Heart right ventricle (tissue), 16 donors: ENCODE data around the gene TMEM245. TPM values are rescaled to one million over a fixed set of nuclear protein-coding genes. Genes with fewer than 3 reads are reported as not detected.
A peak's percentile ranks its signal among the peaks of the same experiment; 100 is the strongest.

Experiments used
- ATAC-seq, 8 donors: fragments of 200-7000 bp; cut with Tn5 transposase; one replicate each; pipeline ENCODE4 v1.9.1; 2020; ENCODE audit warnings: mild to moderate bottlenecking in 8 of 8, moderate library complexity in 8 of 8, moderate number of reproducible peaks in 1 of 8
- DNase-seq, 2 donors: peaks; one replicate each; pipeline ENCODE4 v3.0.0-alpha.2; 2020
- H3K27ac ChIP-seq, 10 donors: fragments of 200-600 bp; sonication (generic) in 2 of 10; one replicate each; pipeline versions ENCODE4 v1.5.0 to v1.8.0; 2020 to 2022; ENCODE audit warnings: mild to moderate bottlenecking in 3 of 10
- H3K27me3 ChIP-seq, 7 donors: fragments of 200-600 bp; one replicate each; pipeline ENCODE4 v1.8.0; 2021 to 2022; ENCODE audit warnings: mild to moderate bottlenecking in 2 of 7
- H3K36me3 ChIP-seq, 9 donors: fragments of 200-600 bp; sonication (generic) in 1 of 9; one replicate each; pipeline versions ENCODE4 v1.5.0 to v1.8.0; 2020 to 2022; ENCODE audit warnings: mild to moderate bottlenecking in 2 of 9
- H3K4me1 ChIP-seq, 9 donors: fragments of 200-600 bp; sonication (generic) in 1 of 9; one replicate each; pipeline versions ENCODE4 v1.5.0 to v1.8.0; 2020 to 2022; ENCODE audit warnings: mild to moderate bottlenecking in 4 of 9
- H3K4me3 ChIP-seq, 10 donors: fragments of 200-600 bp; sonication (generic) in 2 of 10; one replicate each; pipeline versions ENCODE4 v1.5.0 to v1.8.0; 2020 to 2022; ENCODE audit warnings: mild to moderate bottlenecking in 7 of 10, moderate library complexity in 2 of 10
- H3K9me3 ChIP-seq, 11 donors: fragments of 200-600 bp in 10 of 11; sonication (generic) in 2 of 11; one replicate each; pipeline versions ENCODE4 v1.5.0 to v1.8.0; 2013 to 2022; ENCODE audit warnings: mild to moderate bottlenecking in 2 of 11, control low read depth in 1 of 11, moderate library complexity in 1 of 11
- CTCF ChIP-seq, 9 donors: fragments of 200-600 bp; sonication (generic) in 2 of 9; IDR thresholded peaks; one replicate each; pipeline versions ENCODE4 v1.5.0 to v1.8.0; 2021 to 2022; ENCODE audit warnings: antibody characterized with exemption in 9 of 9, mild to moderate bottlenecking in 5 of 9, moderate library complexity in 1 of 9
- WGBS, 2 donors: extraction: QIAGEN DNeasy Blood & Tissue Kit; methylation state at CpG; one replicate each; pipeline ENCODE4 v1.1.7; 2013; ENCODE audit warnings: inconsistent platforms in 1 of 2; 5-methylcytosine and 5-hydroxymethylcytosine counted together
- intact Hi-C, 10 donors: fragments of 100-400 bp; cut with DNase I; formaldehyde crosslinking; loops; one replicate each; pipeline versions ENCODE4 v1.11.1 to v1.14.2; 2022
- polyA plus RNA-seq, 2 donors: library from polyadenylated mRNA; stranded (reverse); fragments of 200-250 nt; gene quantifications; one replicate each; pipeline ENCODE4 v1.2.3, GENCODE V29; 2013
- total RNA-seq, 10 donors: library from RNA; stranded (reverse); fragmentation: NEBNext Ultra II Directional in 3 of 10; extraction: Animal tissue kit (Norgen Biotek cat#: 25700) in 3 of 10; gene quantifications; one replicate each; pipeline versions ENCODE4 v1.2.1 to v1.2.4, GENCODE V29; 2021 to 2023
- donor health status: Arrhythmogenic right ventricular cardiomyopathy.
- donor health status: ischemic (EF 13 %, LVEDD 7.1; RV severe dilation, severe dysfunction).
- donor health status: healthy with polysubstance abuse.
- donor health status: DM: no; HTN: yes; CAD: no.
- donor health status: DM: no; HTN: no; CAD: no.
- donor health status: ischemic (EF 25% LVEDD 6.9; RV normal size, moderate dysfunction).
- donor health status: ischemic (EF 25% LVEDD 5.7; RV mildly dilated, moderate dysfunction).
- donor health status: healthy.
- donor health status: DM: yes; HTN: yes; CAD: no.
- donor health status: Ischemic cardiomyopathy.
- donor health status: ischemic (EF 35%, LVEDD 5.7; RV mildly dilated, moderate dysfunction).
- donor health status: nonischemic (EF 11% LVEDD 7.7; RV severe dilation, severe dysfunction).
- donor health status: DM: yes; HTN: yes; CAD: no.
- donor health status: PGD.
- donor health status: ischemic (EF 29% LVEDD 5.4; RV normal size, mild dysfunction).
- donor health status: nonischemic (EF 23%, LVEDD 6.1; RV moderate dilation, normal function).

Gene TMEM245
- total and polyA plus RNA-seq, 12 donors: 17.0 to 152 (median 96.2) TPM

- no peak for ATAC-seq
These were observed 1.6 kb upstream of the TMEM245 start for GRCh38 chr9:109121232-109121796.

GRCh38 chr9:109120204-109120789, 550 bp upstream of the TMEM245 start:
- Histone ChIP-seq H3K27me3 (no peaks in the 10 kb centered on the region), H3K4me3 (peak overlapping the region in 2 of 10 donors; percentile 94 to 95), H3K27ac (no peak overlapping the region), H3K36me3 (no peaks in the 10 kb centered on the region), H3K9me3 (no peaks in the 10 kb centered on the region), H3K4me1 (peaks cover 0 to 44% (median 38%) of the 10 kb centered on the region in 9 donors)
- ATAC-seq (no peak), DNase-seq (no peak)
- TF ChIP-seq CTCF (IDR thresholded peaks at IDR 0.05): no peak
- WGBS, 2 donors: 35% methylated on average over 13 of the region's 13 CpGs
- intact Hi-C loops: no loop called here

More at GRCh38 chr9:109121232-109121796, 1.6 kb upstream of the TMEM245 start:
- Histone ChIP-seq H3K36me3 (no peaks in the 10 kb centered on the region), H3K27ac (no peak overlapping the region), H3K4me3 (no peak overlapping the region), H3K4me1 (peaks cover 0 to 34% (median 30%) of the 10 kb centered on the region in 9 donors), H3K27me3 (no peaks in the 10 kb centered on the region), H3K9me3 (no peaks in the 10 kb centered on the region)
- no peak for DNase-seq
- WGBS, 2 donors: 74 to 78% methylated on average over 11 of the region's 11 CpGs
- intact Hi-C loops: no loop called here
- no peak for TF ChIP-seq CTCF (IDR thresholded peaks at IDR 0.05)

- Histone ChIP-seq H3K9me3 (no peaks in the 10 kb centered on the region), H3K27ac (peak overlapping the region; percentile 44 to 99 (median 94)), H3K4me3 (peak overlapping the region; percentile 68 to 99 (median 92)), H3K27me3 (no peaks in the 10 kb centered on the region), H3K4me1 (peaks cover 3 to 58% (median 45%) of the 10 kb centered on the region in 9 donors), H3K36me3 (no peaks in the 10 kb centered on the region)
- 0 to 1% methylated on average over 29 of the region's 29 CpGs for WGBS, 2 donors
- TF ChIP-seq CTCF (IDR thresholded peaks at IDR 0.05): no peak
- ATAC-seq: peak in 2 of 8 donors; percentile 5 to 6
- intact Hi-C loops: loop anchor here in 3 of 10 donors (10.0 kb wide), 2 partner anchors 104 to 186 kb away; partner anchors contain the start of gene CTNNAL1 (in 2 of the 3)
- no peak for DNase-seq
These were observed 824 bp downstream of the TMEM245 start for GRCh38 chr9:109118808-109119438.
